OCI-LY1 (cell line): ENCODE data around the gene S100A9.
"Not testable (repeated sequence)": the region's sequence is repeated elsewhere in the genome, so short reads cannot be mapped to it uniquely, and the experiment has no call there.

ENCODE experiments used
- H2AFZ ChIP-seq: fragments of 200-600 bp; sonication (generic), shearing (Covaris generic); 2 replicates; pipeline ENCODE4 v1.6.0; 2014; ENCODE audit warnings: antibody characterized with exemption, mild to moderate bottlenecking, low read length
- H3F3A ChIP-seq: fragments of 200-600 bp; sonication (generic), shearing (Covaris generic); 2 replicates; pipeline ENCODE4 v1.6.0; 2014; ENCODE audit warnings: mild to moderate bottlenecking, antibody characterized with exemption, low read length, moderate library complexity; ENCODE audit not compliant: insufficient read depth
- H3K27ac ChIP-seq: fragments of 200-600 bp; sonication (generic); 2 replicates; pipeline ENCODE4 v1.5.1; 2014; ENCODE audit warnings: low read length, mixed run types, mild to moderate bottlenecking, low read depth; ENCODE audit not compliant: poor library complexity, severe bottlenecking
- H3K27me3 ChIP-seq: fragments of 200-600 bp; sonication (generic); 2 replicates; pipeline ENCODE4 v1.6.0; 2014; ENCODE audit warnings: antibody characterized with exemption, mild to moderate bottlenecking, low read length, moderate library complexity; ENCODE audit not compliant: insufficient read depth
- H3K36me3 ChIP-seq: fragments of 200-600 bp; sonication (generic); 2 replicates; pipeline ENCODE4 v1.6.1; 2014; ENCODE audit warnings: mild to moderate bottlenecking, antibody characterized with exemption, low read length, moderate library complexity, mixed read lengths; ENCODE audit not compliant: insufficient read depth
- H3K4me1 ChIP-seq: fragments of 200-600 bp; sonication (generic); 2 replicates; pipeline ENCODE4 v1.5.1; 2014; ENCODE audit warnings: mild to moderate bottlenecking, low read length, moderate library complexity; ENCODE audit not compliant: insufficient read depth, severe bottlenecking
- H3K4me2 ChIP-seq: fragments of 200-600 bp; sonication (generic), shearing (Covaris generic); 2 replicates; pipeline ENCODE4 v1.6.1; 2014; ENCODE audit warnings: low read length
- H3K4me3 ChIP-seq: fragments of 200-600 bp; sonication (generic); 2 replicates; pipeline ENCODE4 v1.5.1; 2014; ENCODE audit warnings: low read length, low read depth, mild to moderate bottlenecking, mixed read lengths; ENCODE audit not compliant: poor library complexity, severe bottlenecking
- H3K79me2 ChIP-seq: fragments of 200-600 bp; shearing (Covaris generic); 2 replicates; pipeline ENCODE4 v1.6.1; 2016; ENCODE audit warnings: mixed run types, low read length, mixed read lengths; ENCODE audit not compliant: insufficient read depth
- H3K9ac ChIP-seq: fragments of 200-600 bp; sonication (generic), shearing (Covaris generic); 2 replicates; pipeline ENCODE4 v1.6.1; 2014; ENCODE audit warnings: mild to moderate bottlenecking, low read length, mixed read lengths
- H3K9me2 ChIP-seq: fragments of 200-600 bp; sonication (generic), shearing (Covaris generic); 2 replicates; pipeline ENCODE4 v1.6.1; 2014; ENCODE audit warnings: low read depth, mild to moderate bottlenecking, low read length, mixed read lengths
- H3K9me3 ChIP-seq: fragments of 200-600 bp; shearing (Covaris generic); 2 replicates; pipeline ENCODE4 v1.6.1; 2014; ENCODE audit warnings: low read length, mixed read lengths
- H4K20me1 ChIP-seq: fragments of 200-600 bp; sonication (generic), shearing (Covaris generic); 2 replicates; pipeline ENCODE4 v1.6.0; 2016; ENCODE audit warnings: mild to moderate bottlenecking, low read length; ENCODE audit not compliant: insufficient read depth
- CTCF ChIP-seq: fragments of 200-600 bp; sonication (generic), shearing (Covaris generic); IDR thresholded peaks from 2 replicates; pipeline ENCODE4 v1.5.1; 2017; ENCODE audit warnings: mild to moderate bottlenecking, antibody characterized with exemption, low read length, moderate library complexity, mixed read lengths
- EZH2 ChIP-seq: fragments of 200-600 bp; sonication (generic), shearing (Covaris generic); IDR thresholded peaks from 2 replicates; pipeline ENCODE4 v1.8.0; 2017; ENCODE audit warnings: borderline replicate concordance, mixed run types, mild to moderate bottlenecking, antibody characterized with exemption, low read length, moderate library complexity, mixed read lengths

The S100A9 gene

GRCh38 chr1:153318145-153318544, 39.5 kb upstream of the S100A9 start:
- not testable (repeated sequence) for H3K9me2 ChIP-seq, H3K36me3 ChIP-seq, H3K27ac ChIP-seq, H3K4me2 ChIP-seq, H3K79me2 ChIP-seq, H3K4me1 ChIP-seq, H4K20me1 ChIP-seq, H3K9ac ChIP-seq, H2AFZ ChIP-seq, H3K27me3 ChIP-seq, H3K9me3 ChIP-seq, H3F3A ChIP-seq, H3K4me3 ChIP-seq

- no peak overlapping the region for H3K9ac ChIP-seq
- H3F3A ChIP-seq: no peaks in the 10 kb centered on the region
- H3K4me3 ChIP-seq: no peak overlapping the region
- no peaks in the 10 kb centered on the region for H4K20me1 ChIP-seq
- no peaks in the 10 kb centered on the region for H3K9me3 ChIP-seq
- H3K9me2 ChIP-seq: no peaks in the 10 kb centered on the region
- H3K4me1 ChIP-seq: no peaks in the 10 kb centered on the region
- H3K27me3 ChIP-seq: no peaks in the 10 kb centered on the region
- H3K27ac ChIP-seq: no peak overlapping the region
- TF ChIP-seq EZH2 (no peak), CTCF (no peak)
- no peak overlapping the region for H3K4me2 ChIP-seq
- no peak overlapping the region for H2AFZ ChIP-seq
- no peaks in the 10 kb centered on the region for H3K36me3 ChIP-seq
- no peaks in the 10 kb centered on the region for H3K79me2 ChIP-seq
These were observed 35.1 kb upstream of the S100A9 start for GRCh38 chr1:153322568-153322967.

GRCh38 chr1:153324912-153325311, 32.7 kb upstream of the S100A9 start:
- H3K9me3 ChIP-seq: no peaks in the 10 kb centered on the region
- no peaks in the 10 kb centered on the region for H3F3A ChIP-seq
- no peak overlapping the region for H3K9ac ChIP-seq
- H3K79me2 ChIP-seq: no peaks in the 10 kb centered on the region
- no peak overlapping the region for H3K4me2 ChIP-seq
- no peak overlapping the region for H3K4me3 ChIP-seq
- TF ChIP-seq CTCF: no peak
- TF ChIP-seq EZH2: no peak
- no peaks in the 10 kb centered on the region for H4K20me1 ChIP-seq
- H2AFZ ChIP-seq: no peak overlapping the region
- H3K27me3 ChIP-seq: no peaks in the 10 kb centered on the region
- H3K36me3 ChIP-seq: no peaks in the 10 kb centered on the region
- H3K4me1 ChIP-seq: no peaks in the 10 kb centered on the region
- no peak overlapping the region for H3K27ac ChIP-seq
- H3K9me2 ChIP-seq: no peaks in the 10 kb centered on the region

GRCh38 chr1:153333902-153334301, 23.8 kb upstream of the S100A9 start:
- H2AFZ ChIP-seq: no peak overlapping the region
- no peak overlapping the region for H3K27ac ChIP-seq
- H3F3A ChIP-seq: no peaks in the 10 kb centered on the region
- H3K36me3 ChIP-seq: no peaks in the 10 kb centered on the region
- no peaks in the 10 kb centered on the region for H4K20me1 ChIP-seq
- no peaks in the 10 kb centered on the region for H3K9me3 ChIP-seq
- no peak overlapping the region for H3K9ac ChIP-seq
- no peaks in the 10 kb centered on the region for H3K9me2 ChIP-seq
- no peaks in the 10 kb centered on the region for H3K4me1 ChIP-seq
- no peaks in the 10 kb centered on the region; the same call in 1 of the 2 replicates for H3K27me3 ChIP-seq
- H3K79me2 ChIP-seq: no peaks in the 10 kb centered on the region
- H3K4me2 ChIP-seq: no peak overlapping the region
- no peak for TF ChIP-seq EZH2
- no peak for TF ChIP-seq CTCF
- H3K4me3 ChIP-seq: no peak overlapping the region
